22Rv1 (cell line): ENCODE measurements around the gene IL36A.

Experiments
- CTCF ChIP-seq: fragments of 450-650 bp; IDR thresholded peaks from 2 replicates; pipeline ENCODE4 v1.5.1; 2017; ENCODE audit warnings: mild to moderate bottlenecking
- ZFX ChIP-seq: fragments of 450-650 bp; IDR thresholded peaks from 2 replicates; pipeline ENCODE4 v1.6.1; 2017; ENCODE audit warnings: antibody characterized with exemption, borderline replicate concordance

DNA sequence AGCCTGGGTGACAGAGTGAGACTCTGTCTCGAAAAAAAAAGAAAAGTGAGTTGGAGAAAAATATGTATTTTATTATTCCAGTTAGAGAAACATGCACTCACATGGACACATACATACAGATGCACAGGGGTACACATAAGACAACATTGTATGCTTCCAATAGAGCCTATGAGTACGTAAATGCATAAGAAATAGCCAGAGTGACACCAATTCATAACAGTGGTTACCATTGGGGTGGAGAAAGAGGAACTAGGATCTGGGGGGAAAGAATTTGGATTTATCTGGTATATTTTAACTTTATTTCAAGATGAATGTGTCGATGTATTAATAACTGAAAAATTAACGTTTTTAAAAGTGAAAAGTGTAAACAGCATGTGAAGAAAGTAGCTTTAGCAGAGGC is 16.1 kb downstream of the IL36A start:
- TF ChIP-seq CTCF, result no peak
- TF ChIP-seq ZFX, result no peak
